Measurements from ENCODE around the gene PTPRZ1.

- no peak for TF ChIP-seq POLR2A (IDR thresholded peaks at IDR 0.05; ENCODE audit: low read depth, low read length)
- TF ChIP-seq CTCF (conservative IDR thresholded peaks at IDR 0.05; ENCODE audit: low read depth, low read length), result no peak
- no peak for TF ChIP-seq MAZ (IDR thresholded peaks at IDR 0.05; ENCODE audit: borderline replicate concordance, low read depth, low read length)
- TF ChIP-seq CEBPB (IDR thresholded peaks at IDR 0.05; ENCODE audit: low read depth, low read length), result peak; percentile 53; the same call in 1 of the 2 replicates
- TF ChIP-seq BHLHE40 (IDR thresholded peaks at IDR 0.05; ENCODE audit: low read depth, low read length), result no peak
- no peak for TF ChIP-seq ELK1 (IDR thresholded peaks at IDR 0.05; ENCODE audit: borderline replicate concordance, low read depth, low read length)
- TF ChIP-seq SMC3 (IDR thresholded peaks at IDR 0.05; ENCODE audit: low read depth, low read length), result no peak
- TF ChIP-seq NFE2L2 (IDR thresholded peaks at IDR 0.05; ENCODE audit: low read depth, low read length), result no peak
- no peak for TF ChIP-seq USF2 (IDR thresholded peaks at IDR 0.05; ENCODE audit: low read depth, low read length)
- no peak for TF ChIP-seq MAFK (IDR thresholded peaks at IDR 0.05; ENCODE audit: low read depth, low read length)
- no peak for TF ChIP-seq RCOR1 (IDR thresholded peaks at IDR 0.05; ENCODE audit: insufficient replicate concordance, low read length)
- no peak for TF ChIP-seq RAD21 (IDR thresholded peaks at IDR 0.05; ENCODE audit: low read length)
- TF ChIP-seq FOS (IDR thresholded peaks at IDR 0.05; ENCODE audit: low read depth, low read length), result no peak
- TF ChIP-seq MXI1 (IDR thresholded peaks at IDR 0.05; ENCODE audit: borderline replicate concordance, low read depth, low read length), result no peak
Measured at GRCh38 chr7:121931149-121931902, 58.4 kb downstream of the PTPRZ1 start.
